HEK293 (cell line): Measurements from ENCODE around the gene ABHD10.

ENCODE experiments used
- HOXC10 ChIP-seq: sonication (generic); formaldehyde crosslinking; IDR thresholded peaks from 2 replicates; pipeline ENCODE4 v1.8.1; 2023; ENCODE audit warnings: mild to moderate bottlenecking, missing genetic modification reagents
- KLF10 ChIP-seq: fragments of 450-650 bp; IDR thresholded peaks from 2 replicates; pipeline ENCODE4 v1.5.1; 2018; ENCODE audit warnings: missing biosample characterization, mild to moderate bottlenecking, missing genetic modification characterization
- REPIN1 ChIP-seq: fragments of 450-650 bp; formaldehyde crosslinking; IDR thresholded peaks from 2 replicates; pipeline ENCODE4 v1.5.1; 2017; ENCODE audit warnings: missing biosample characterization, missing genetic modification characterization, low read depth
- SP2 ChIP-seq: fragments of 450-650 bp; formaldehyde crosslinking; IDR thresholded peaks from 2 replicates; pipeline ENCODE4 v1.5.1; 2016; ENCODE audit warnings: missing biosample characterization, missing genetic modification characterization
- YY1 ChIP-seq: fragments of 450-650 bp; formaldehyde crosslinking; IDR thresholded peaks from 2 replicates; pipeline ENCODE4 v1.5.1; 2018; ENCODE audit warnings: missing biosample characterization, missing genetic modification characterization
- ZBTB1 ChIP-seq: fragments of 450-650 bp; formaldehyde crosslinking; IDR thresholded peaks from 2 replicates; pipeline ENCODE4 v1.5.1; 2016; ENCODE audit warnings: missing biosample characterization, missing genetic modification characterization
- ZNF561 ChIP-seq: fragments of 450-650 bp; IDR thresholded peaks from 2 replicates; pipeline ENCODE4 v1.5.1; 2018; ENCODE audit warnings: missing biosample characterization, missing genetic modification characterization, borderline replicate concordance
- ZNF707 ChIP-seq: fragments of 450-650 bp; formaldehyde crosslinking; IDR thresholded peaks from 2 replicates; pipeline ENCODE4 v1.5.1; 2016; ENCODE audit warnings: missing biosample characterization, missing genetic modification characterization
- ZNF792 ChIP-seq: fragments of 450-650 bp; formaldehyde crosslinking; IDR thresholded peaks from 2 replicates; pipeline ENCODE4 v1.5.1; 2016; ENCODE audit warnings: missing biosample characterization, missing genetic modification characterization
- TF ChIP-seq, protein P1 (sequence below): fragments of 450-650 bp; formaldehyde crosslinking; IDR thresholded peaks from 2 replicates; pipeline ENCODE4 v1.5.1; 2016; ENCODE audit warnings: missing biosample characterization, missing genetic modification characterization
- TF ChIP-seq, protein P2 (sequence below): fragments of 450-650 bp; formaldehyde crosslinking; IDR thresholded peaks from 2 replicates; pipeline ENCODE4 v1.5.1; 2016; ENCODE audit warnings: missing biosample characterization, missing genetic modification characterization
- TF ChIP-seq, protein P3 (sequence below): fragments of 450-650 bp; formaldehyde crosslinking; IDR thresholded peaks from 2 replicates; pipeline ENCODE4 v1.5.1; 2016; ENCODE audit warnings: missing biosample characterization, missing genetic modification characterization
- TF ChIP-seq, protein P4 (sequence below): fragments of 450-650 bp; formaldehyde crosslinking; IDR thresholded peaks from 2 replicates; pipeline ENCODE4 v1.5.1; 2016; ENCODE audit warnings: missing biosample characterization, missing genetic modification characterization, borderline replicate concordance

DNA sequence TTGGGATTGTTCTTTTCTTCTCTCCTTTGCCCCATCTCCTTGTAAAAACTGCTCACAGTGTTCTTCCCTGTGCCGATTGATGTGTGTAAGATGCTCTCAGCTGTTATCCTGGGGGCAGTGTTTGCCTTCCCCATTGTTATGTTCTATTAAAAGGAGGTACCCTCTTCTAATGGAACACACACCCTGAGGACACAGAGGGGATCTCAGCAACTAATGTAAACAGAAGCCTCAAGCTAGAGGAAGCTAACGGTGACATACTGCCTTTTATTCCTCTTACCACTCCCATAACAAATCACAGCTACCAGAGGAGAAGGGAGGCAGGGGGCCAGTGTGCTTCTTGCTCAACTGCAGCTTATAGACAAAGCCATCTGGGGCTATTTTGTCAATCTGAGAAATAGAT lies 22.1 kb downstream of the ABHD10 start:
- TF ChIP-seq, protein P1, sequence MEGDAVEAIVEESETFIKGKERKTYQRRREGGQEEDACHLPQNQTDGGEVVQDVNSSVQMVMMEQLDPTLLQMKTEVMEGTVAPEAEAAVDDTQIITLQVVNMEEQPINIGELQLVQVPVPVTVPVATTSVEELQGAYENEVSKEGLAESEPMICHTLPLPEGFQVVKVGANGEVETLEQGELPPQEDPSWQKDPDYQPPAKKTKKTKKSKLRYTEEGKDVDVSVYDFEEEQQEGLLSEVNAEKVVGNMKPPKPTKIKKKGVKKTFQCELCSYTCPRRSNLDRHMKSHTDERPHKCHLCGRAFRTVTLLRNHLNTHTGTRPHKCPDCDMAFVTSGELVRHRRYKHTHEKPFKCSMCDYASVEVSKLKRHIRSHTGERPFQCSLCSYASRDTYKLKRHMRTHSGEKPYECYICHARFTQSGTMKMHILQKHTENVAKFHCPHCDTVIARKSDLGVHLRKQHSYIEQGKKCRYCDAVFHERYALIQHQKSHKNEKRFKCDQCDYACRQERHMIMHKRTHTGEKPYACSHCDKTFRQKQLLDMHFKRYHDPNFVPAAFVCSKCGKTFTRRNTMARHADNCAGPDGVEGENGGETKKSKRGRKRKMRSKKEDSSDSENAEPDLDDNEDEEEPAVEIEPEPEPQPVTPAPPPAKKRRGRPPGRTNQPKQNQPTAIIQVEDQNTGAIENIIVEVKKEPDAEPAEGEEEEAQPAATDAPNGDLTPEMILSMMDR (tag by site-specific recombination) = no peak
- TF ChIP-seq ZNF792 (tag by site-specific recombination) = no peak
- TF ChIP-seq, protein P2, sequence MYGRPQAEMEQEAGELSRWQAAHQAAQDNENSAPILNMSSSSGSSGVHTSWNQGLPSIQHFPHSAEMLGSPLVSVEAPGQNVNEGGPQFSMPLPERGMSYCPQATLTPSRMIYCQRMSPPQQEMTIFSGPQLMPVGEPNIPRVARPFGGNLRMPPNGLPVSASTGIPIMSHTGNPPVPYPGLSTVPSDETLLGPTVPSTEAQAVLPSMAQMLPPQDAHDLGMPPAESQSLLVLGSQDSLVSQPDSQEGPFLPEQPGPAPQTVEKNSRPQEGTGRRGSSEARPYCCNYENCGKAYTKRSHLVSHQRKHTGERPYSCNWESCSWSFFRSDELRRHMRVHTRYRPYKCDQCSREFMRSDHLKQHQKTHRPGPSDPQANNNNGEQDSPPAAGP (tag by site-specific recombination) = no peak
- no peak for TF ChIP-seq REPIN1 (tag by site-specific recombination)
- TF ChIP-seq, protein P3, sequence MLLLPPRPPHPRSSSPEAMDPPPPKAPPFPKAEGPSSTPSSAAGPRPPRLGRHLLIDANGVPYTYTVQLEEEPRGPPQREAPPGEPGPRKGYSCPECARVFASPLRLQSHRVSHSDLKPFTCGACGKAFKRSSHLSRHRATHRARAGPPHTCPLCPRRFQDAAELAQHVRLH (tag by site-specific recombination) = no peak
- no peak for TF ChIP-seq ZNF707 (tag by site-specific recombination)
- TF ChIP-seq SP2 = no peak
- no peak for TF ChIP-seq YY1
- no peak for TF ChIP-seq ZBTB1 (tag by site-specific recombination)
- TF ChIP-seq ZNF561 = no peak
- TF ChIP-seq, protein P4, sequence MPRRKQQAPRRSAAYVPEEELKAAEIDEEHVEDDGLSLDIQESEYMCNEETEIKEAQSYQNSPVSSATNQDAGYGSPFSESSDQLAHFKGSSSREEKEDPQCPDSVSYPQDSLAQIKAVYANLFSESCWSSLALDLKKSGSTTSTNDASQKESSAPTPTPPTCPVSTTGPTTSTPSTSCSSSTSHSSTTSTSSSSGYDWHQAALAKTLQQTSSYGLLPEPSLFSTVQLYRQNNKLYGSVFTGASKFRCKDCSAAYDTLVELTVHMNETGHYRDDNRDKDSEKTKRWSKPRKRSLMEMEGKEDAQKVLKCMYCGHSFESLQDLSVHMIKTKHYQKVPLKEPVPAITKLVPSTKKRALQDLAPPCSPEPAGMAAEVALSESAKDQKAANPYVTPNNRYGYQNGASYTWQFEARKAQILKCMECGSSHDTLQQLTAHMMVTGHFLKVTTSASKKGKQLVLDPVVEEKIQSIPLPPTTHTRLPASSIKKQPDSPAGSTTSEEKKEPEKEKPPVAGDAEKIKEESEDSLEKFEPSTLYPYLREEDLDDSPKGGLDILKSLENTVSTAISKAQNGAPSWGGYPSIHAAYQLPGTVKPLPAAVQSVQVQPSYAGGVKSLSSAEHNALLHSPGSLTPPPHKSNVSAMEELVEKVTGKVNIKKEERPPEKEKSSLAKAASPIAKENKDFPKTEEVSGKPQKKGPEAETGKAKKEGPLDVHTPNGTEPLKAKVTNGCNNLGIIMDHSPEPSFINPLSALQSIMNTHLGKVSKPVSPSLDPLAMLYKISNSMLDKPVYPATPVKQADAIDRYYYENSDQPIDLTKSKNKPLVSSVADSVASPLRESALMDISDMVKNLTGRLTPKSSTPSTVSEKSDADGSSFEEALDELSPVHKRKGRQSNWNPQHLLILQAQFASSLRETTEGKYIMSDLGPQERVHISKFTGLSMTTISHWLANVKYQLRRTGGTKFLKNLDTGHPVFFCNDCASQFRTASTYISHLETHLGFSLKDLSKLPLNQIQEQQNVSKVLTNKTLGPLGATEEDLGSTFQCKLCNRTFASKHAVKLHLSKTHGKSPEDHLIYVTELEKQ (tag by site-specific recombination) = no peak
- no peak for TF ChIP-seq KLF10 (tag by site-specific recombination)
- TF ChIP-seq HOXC10 = no peak
